ENCODE results near the gene SEPTIN7. TPM values are rescaled to one million over a fixed set of nuclear protein-coding genes. Genes with fewer than 3 reads are reported as not detected.

Gene SEPTIN7
- total RNA-seq, 2 donors from 2014 or later, result 191 to 220 TPM

DNA sequence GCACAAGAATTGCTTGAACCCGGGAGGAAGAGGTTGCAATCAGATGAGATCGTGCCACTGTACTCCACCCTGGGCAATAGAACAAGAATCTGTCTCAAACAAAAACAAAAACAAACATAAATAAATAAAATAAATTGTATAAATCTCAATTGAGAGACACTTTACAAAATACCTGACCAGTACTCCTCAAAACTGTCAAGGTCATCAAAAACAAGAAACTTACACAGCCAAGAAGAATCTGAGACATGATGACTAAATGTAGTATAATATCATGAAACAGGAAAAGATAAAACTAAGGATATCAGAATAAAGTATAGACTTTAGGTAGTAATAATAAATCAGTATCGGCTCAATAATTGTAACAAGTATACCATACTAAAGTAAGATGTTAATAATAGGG is 26.9 kb upstream of the SEPTIN7 start:
- peaks cover 2% of the 10 kb centered on the region for H3K4me1 Mint-ChIP-seq
- no peaks in the 10 kb centered on the region for H3K36me3 Mint-ChIP-seq (ENCODE audit: low read depth)

DNA sequence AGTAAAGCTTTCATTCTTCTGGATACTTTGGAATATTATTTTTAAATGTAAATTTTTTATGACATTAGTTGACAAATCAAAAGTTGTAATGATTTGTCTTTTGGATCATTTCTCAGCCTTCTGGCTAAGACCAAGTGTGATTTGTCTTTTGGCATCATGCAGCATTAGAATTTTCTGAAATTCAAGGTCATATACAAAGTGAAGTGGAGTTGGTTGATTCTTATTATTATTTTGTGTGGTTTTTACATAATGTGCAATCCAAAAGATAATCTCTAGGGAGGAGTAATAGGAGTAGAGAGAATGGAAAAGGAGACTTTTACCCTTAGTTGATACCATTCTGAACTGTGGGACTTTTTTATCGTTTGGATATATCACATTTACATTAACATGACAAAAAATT is 24.2 kb upstream of the SEPTIN7 start:
- Mint-ChIP-seq H3K36me3 (ENCODE audit: low read depth) (no peaks in the 10 kb centered on the region), H3K27me3 (no peaks in the 10 kb centered on the region), H3K27ac (no peak overlapping the region), H3K4me1 (peaks cover 2% of the 10 kb centered on the region), H3K4me3 (no peak overlapping the region)
- DNase-seq (no peak), ATAC-seq (no peak)
- no peaks in the 10 kb centered on the region for H3K9me3 ChIP-seq (ENCODE audit: control insufficient read depth, low read length, poor library complexity, severe bottlenecking)

More for the DNA sequence above, 26.9 kb upstream of the SEPTIN7 start:
- no peak for ATAC-seq
- Mint-ChIP-seq H3K27me3 (no peaks in the 10 kb centered on the region), H3K4me3 (no peak overlapping the region), H3K27ac (no peak overlapping the region)
- no peak for DNase-seq
- no peaks in the 10 kb centered on the region for H3K9me3 ChIP-seq (ENCODE audit: control insufficient read depth, low read length, poor library complexity, severe bottlenecking)

DNA sequence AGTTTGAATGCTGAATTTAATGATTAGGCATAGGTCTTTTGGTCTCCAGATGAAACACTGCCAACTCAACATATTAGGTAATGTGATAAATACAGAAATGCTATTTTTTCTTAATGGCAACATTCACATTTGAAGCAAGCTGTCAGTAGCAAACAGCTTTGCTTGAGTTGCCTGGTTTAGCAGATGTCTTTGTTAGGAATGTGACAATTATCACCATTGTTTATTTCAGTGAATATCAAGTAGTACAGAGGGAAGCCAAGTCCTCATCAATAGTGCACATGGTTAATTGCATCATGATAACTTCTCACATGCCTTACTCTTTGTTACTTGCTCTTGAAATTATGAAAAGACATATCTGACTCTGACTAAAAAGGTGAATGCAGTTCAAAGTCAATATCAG is 23.7 kb upstream of the SEPTIN7 start:
- no peak for ATAC-seq
- H3K9me3 ChIP-seq (ENCODE audit: control insufficient read depth, low read length, poor library complexity, severe bottlenecking), result no peaks in the 10 kb centered on the region
- Mint-ChIP-seq H3K27me3 (no peaks in the 10 kb centered on the region), H3K27ac (no peak overlapping the region), H3K36me3 (ENCODE audit: low read depth) (no peaks in the 10 kb centered on the region), H3K4me3 (no peak overlapping the region), H3K4me1 (peaks cover 2% of the 10 kb centered on the region)
- no peak for DNase-seq

DNA sequence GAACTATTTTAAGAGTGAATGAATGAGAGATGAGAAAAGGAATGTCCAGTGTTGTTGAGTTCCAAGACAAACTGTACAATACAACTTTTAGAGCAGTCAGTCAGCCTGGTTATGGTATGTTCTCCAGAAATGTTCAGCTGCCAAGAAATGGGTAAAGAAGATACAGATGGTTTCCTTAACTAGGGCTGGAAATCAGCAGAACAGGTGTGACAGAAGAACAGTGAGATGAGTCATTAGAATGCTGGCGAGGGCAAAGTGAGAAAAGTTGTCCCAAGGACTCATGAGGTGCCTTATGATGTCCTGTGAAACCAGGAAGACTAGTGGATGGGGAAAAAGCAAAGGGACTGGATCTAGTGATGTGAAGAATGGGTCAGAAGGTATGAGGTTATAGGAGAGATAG is 20.8 kb upstream of the SEPTIN7 start:
- Mint-ChIP-seq H3K27ac (no peak overlapping the region), H3K4me3 (no peak overlapping the region), H3K4me1 (no peaks in the 10 kb centered on the region), H3K27me3 (no peaks in the 10 kb centered on the region), H3K36me3 (ENCODE audit: low read depth) (no peaks in the 10 kb centered on the region)
- ATAC-seq (no peak), DNase-seq (no peak)
- no peaks in the 10 kb centered on the region for H3K9me3 ChIP-seq (ENCODE audit: control insufficient read depth, low read length, poor library complexity, severe bottlenecking)

DNA sequence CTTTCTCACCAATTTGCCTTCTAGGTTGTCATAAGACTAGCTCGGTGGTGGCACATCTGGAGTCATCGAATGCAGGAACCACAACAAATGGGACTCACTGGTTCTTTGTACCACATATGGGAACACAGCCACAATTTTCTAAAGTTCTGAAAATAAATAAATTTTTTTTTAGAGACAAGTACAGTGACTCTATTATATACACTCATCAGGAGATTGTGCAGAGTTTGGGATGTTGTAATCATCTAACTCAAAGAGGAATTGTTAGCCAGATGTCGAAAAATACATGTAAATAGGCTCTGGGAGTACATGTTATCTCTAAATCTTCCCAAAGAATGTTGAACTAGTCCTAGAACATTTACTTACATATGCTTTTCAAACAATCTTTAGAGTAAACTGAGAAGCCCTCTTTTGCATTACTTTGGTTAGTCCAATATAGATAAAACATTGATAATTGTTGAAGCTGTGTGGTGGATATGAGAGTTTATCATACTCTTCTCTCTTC is 19.6 kb upstream of the SEPTIN7 start:
- no peaks in the 10 kb centered on the region for H3K27me3 Mint-ChIP-seq
- no peak overlapping the region for H3K4me3 Mint-ChIP-seq
- no peak for ATAC-seq
- H3K27ac Mint-ChIP-seq, result no peak overlapping the region
- DNase-seq, result no peak
- H3K9me3 ChIP-seq (ENCODE audit: control insufficient read depth, low read length, poor library complexity, severe bottlenecking), result no peaks in the 10 kb centered on the region
- H3K36me3 Mint-ChIP-seq (ENCODE audit: low read depth), result no peaks in the 10 kb centered on the region
- H3K4me1 Mint-ChIP-seq, result no peaks in the 10 kb centered on the region

DNA sequence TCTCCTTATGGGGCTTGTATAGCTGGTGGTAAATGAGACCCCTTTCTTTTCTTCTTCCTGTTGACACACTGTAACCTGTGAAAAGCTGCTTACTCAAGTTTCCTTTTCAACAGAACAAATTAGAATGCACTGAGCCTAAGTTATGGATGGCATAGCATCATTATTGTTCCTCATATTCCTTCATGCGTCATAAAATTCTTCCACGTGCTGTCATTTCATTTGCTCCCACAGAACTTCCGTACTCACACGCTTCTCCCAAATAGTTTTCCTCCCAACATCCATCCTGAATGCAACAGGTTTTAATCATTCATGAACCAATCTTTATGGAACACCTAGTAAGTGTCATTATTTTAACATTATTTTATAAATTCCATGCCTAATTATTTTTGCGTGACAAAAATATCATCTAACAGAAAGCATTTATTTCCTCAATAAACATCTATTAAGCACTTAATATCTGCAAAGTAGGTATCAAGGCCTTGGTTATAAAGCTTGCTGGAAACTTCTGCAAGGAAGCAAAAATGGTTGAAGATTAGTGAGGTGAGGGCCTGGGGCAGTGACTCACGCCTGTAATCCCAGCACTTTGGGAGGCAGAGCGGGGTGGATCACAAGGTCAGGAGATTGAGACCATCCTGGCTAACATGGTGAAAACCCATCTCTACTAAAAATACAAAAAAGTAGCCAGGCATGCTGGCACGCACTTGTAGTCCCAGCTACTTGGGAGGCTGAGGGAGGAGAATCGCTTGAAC is 18.9 kb upstream of the SEPTIN7 start:
- DNase-seq (no peak), ATAC-seq (no peak)
- H3K36me3 Mint-ChIP-seq (ENCODE audit: low read depth), result no peaks in the 10 kb centered on the region
- no peaks in the 10 kb centered on the region for H3K4me1 Mint-ChIP-seq
- H3K4me3 Mint-ChIP-seq, result no peak overlapping the region
- no peaks in the 10 kb centered on the region for H3K27me3 Mint-ChIP-seq
- no peaks in the 10 kb centered on the region for H3K9me3 ChIP-seq (ENCODE audit: control insufficient read depth, low read length, poor library complexity, severe bottlenecking)
- H3K27ac Mint-ChIP-seq, result no peak overlapping the region

DNA sequence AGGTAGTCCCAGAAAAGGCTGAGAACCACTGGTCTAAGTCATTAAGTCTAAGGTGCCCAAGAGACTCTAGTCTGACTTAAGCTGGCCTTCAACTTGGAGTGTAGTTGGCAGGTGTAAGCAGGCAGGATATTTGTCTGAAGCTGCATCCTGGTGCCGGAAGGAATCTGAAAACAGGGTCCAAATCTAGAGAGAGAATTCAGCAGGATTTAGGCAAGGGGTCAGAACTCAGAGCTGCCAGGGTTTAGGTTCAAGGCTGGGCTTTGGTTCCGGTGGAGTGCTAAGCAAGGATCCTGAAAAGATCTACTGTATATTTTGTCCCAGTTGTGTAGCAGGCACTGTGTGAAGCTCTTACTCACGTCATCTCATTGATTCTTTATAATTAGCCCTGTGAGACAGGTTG is 16.5 kb upstream of the SEPTIN7 start:
- H3K9me3 ChIP-seq (ENCODE audit: control insufficient read depth, low read length, poor library complexity, severe bottlenecking), result no peaks in the 10 kb centered on the region
- Mint-ChIP-seq H3K27me3 (no peaks in the 10 kb centered on the region), H3K4me1 (no peaks in the 10 kb centered on the region), H3K36me3 (ENCODE audit: low read depth) (no peaks in the 10 kb centered on the region), H3K4me3 (no peak overlapping the region), H3K27ac (no peak overlapping the region)
- ATAC-seq, result no peak
- DNase-seq, result no peak

DNA sequence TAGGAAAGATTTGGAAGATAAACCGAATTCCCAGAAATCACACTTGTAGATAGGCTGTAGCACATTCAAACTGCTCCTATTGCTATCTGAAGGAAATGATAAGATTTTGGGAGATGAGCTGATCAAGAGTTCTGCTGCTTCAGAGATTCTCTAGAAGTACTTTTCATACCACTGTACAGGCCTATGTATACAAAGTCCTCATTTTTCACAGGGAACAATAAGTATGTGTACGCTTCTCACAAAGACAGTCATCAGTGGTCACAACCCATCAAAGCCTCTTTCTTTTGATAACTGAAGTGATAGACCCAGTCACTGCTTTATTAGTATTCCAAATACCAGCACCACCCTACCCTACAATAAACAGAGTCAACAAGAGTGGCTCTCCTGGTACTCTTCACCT is 15.6 kb upstream of the SEPTIN7 start:
- Mint-ChIP-seq H3K4me3 (no peak overlapping the region), H3K27ac (no peak overlapping the region), H3K4me1 (no peaks in the 10 kb centered on the region), H3K27me3 (no peaks in the 10 kb centered on the region), H3K36me3 (ENCODE audit: low read depth) (peaks cover 2% of the 10 kb centered on the region)
- no peaks in the 10 kb centered on the region for H3K9me3 ChIP-seq (ENCODE audit: control insufficient read depth, low read length, poor library complexity, severe bottlenecking)
- ATAC-seq, result no peak
- no peak for DNase-seq

DNA sequence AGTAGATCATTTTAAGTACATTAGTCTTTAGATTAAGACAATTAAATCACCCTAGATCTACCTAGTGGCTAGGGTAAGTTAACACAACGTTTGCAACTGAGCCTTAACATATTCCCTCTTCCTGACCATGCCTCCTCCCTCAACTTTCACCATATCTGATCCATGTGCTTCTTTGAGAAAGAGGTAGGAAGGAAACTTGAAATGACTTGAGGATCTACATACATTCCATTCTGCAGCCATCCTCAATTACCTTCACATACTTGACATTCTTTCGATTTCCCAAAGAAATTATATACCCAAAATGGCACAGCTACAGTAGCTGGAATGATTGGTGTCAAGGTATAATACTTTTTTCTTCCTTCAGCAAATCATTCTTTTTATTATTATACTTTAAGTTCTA is 12.9 kb upstream of the SEPTIN7 start:
- H3K4me1 Mint-ChIP-seq, result no peaks in the 10 kb centered on the region
- ATAC-seq, result no peak
- H3K4me3 Mint-ChIP-seq, result no peak overlapping the region
- DNase-seq, result no peak
- H3K9me3 ChIP-seq (ENCODE audit: control insufficient read depth, low read length, poor library complexity, severe bottlenecking), result no peaks in the 10 kb centered on the region
- H3K27ac Mint-ChIP-seq, result no peak overlapping the region
- H3K36me3 Mint-ChIP-seq (ENCODE audit: low read depth), result peaks cover 2% of the 10 kb centered on the region
- no peaks in the 10 kb centered on the region for H3K27me3 Mint-ChIP-seq

DNA sequence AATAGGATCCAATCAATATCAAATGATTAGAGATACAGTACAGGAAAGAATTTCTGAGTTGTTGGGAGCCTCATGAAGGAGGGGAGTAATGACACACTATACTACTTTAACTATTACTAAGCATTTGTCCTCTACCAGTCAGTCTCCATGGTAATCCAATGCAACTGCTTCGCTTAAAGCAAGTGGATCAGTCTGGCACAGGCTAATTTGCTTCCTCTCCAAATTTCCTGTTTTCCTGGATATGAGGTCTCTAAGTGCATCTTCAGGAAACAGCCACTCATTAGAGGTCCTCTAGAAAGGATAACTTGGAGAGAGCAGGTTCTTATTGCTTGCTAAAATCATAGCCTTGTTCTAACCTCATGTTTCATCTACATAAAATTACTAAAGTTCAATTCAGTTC is 8.4 kb upstream of the SEPTIN7 start:
- Mint-ChIP-seq H3K4me1 (no peaks in the 10 kb centered on the region), H3K27me3 (no peaks in the 10 kb centered on the region), H3K36me3 (ENCODE audit: low read depth) (peaks cover 6% of the 10 kb centered on the region), H3K4me3 (no peak overlapping the region), H3K27ac (no peak overlapping the region)
- ATAC-seq (no peak), DNase-seq (no peak)
- no peaks in the 10 kb centered on the region for H3K9me3 ChIP-seq (ENCODE audit: control insufficient read depth, low read length, poor library complexity, severe bottlenecking)

DNA sequence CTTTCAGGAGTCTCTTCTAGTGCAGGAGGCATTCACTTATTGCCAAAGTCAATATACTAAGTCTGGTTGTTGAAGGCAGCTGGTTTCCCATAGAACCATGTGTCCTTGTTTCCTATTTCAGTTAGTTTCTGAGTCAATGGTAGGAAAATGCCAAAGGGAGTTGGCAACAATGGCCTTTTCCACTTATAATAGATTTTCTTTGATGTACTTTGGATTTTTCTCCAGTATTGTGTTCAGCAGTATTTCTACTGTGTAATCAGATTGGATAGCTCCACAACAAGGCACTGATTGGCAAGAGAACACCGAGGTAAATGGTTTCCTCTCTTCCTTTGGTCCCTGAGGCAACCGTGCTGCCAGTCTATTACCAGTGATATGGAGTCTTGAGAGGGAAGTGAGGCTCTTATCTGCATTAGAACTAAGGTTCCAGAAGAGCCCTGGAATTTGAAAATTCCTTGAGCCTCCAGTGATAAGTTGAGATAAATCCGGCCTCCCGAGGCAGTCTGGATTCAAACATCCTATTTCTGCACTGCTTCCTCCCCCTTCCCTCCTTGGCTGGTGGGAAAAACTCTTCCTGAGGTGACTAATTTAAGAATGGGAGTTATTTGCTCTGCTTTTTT is 7.9 kb upstream of the SEPTIN7 start:
- H3K36me3 Mint-ChIP-seq (ENCODE audit: low read depth), result peaks cover 6% of the 10 kb centered on the region
- no peaks in the 10 kb centered on the region for H3K9me3 ChIP-seq (ENCODE audit: control insufficient read depth, low read length, poor library complexity, severe bottlenecking)
- no peak for ATAC-seq
- no peaks in the 10 kb centered on the region for H3K27me3 Mint-ChIP-seq
- no peak for DNase-seq
- no peak overlapping the region for H3K27ac Mint-ChIP-seq
- no peaks in the 10 kb centered on the region for H3K4me1 Mint-ChIP-seq
- no peak overlapping the region for H3K4me3 Mint-ChIP-seq

DNA sequence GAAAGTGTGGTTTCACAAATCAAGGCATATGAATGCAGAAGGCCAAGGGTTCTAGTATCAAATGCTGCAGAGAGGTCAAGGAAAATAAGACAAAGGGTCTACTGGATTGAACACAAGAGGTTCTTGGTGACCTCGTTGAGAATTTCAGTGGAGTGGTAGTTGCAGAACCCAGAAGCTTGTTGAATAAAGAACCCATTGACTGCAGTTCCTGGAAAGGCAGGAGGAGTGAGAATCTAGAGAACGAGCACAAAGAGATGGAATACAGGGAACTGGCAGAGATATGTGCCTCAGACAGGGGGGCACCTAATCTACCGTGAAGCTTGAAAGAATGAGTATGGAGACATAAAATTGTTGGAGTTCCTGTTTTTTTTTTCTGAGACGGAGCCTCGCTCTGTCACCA is 3.5 kb upstream of the SEPTIN7 start:
- Mint-ChIP-seq H3K27me3 (no peaks in the 10 kb centered on the region), H3K36me3 (ENCODE audit: low read depth) (peaks cover 4% of the 10 kb centered on the region), H3K4me1 (peaks cover 8% of the 10 kb centered on the region), H3K27ac (no peak overlapping the region), H3K4me3 (no peak overlapping the region)
- ATAC-seq (no peak), DNase-seq (no peak)
- no peaks in the 10 kb centered on the region for H3K9me3 ChIP-seq (ENCODE audit: control insufficient read depth, low read length, poor library complexity, severe bottlenecking)

DNA sequence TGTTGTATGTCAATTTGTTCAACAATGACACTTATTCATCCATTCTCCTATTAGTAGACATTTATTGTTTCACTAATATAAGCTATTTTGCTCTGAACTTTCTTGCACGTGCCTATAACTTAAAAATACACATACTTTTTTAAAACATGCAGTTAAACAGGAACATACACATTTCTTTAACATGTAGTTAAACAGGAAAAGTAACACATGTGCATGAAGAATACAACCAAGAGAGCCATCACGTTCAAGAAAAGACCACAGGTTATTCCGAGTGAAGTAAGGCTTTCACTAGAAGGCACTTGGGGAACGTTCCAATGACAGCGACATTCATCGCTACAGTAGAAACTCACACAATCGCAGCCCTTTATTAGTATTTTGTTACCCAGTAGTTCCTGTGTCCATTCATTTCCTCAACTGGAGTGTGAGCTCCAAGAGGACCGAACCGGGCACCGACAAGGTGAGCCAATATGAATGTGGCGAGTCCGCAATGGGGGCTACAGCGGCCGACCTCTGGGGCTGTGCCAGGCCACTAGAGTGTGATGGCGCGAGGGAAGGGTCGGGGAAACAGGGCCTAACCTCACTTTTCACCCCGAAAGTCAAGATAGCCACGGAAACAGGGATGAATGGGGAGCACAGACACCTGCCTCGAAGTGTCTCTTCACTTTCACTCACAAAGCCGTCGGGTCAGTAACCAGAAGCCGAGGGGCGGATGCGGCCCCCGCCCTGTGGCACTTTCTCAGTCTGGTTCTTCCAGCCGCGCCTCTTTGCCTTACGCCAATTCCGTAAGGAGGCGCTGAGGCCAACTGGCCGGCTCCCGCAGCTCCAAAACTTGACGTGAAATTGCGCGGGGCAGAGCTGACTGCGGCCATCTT is 775 bp upstream of the SEPTIN7 start:
- ATAC-seq (peak; percentile 52), DNase-seq (peak; percentile 63 to 72 (median 66))
- H3K9me3 ChIP-seq (ENCODE audit: control insufficient read depth, low read length, poor library complexity, severe bottlenecking), result no peaks in the 10 kb centered on the region
- peaks cover 31% of the 10 kb centered on the region for H3K4me1 Mint-ChIP-seq
- peak overlapping the region; percentile 97 for H3K4me3 Mint-ChIP-seq
- H3K27me3 Mint-ChIP-seq, result no peaks in the 10 kb centered on the region
- H3K36me3 Mint-ChIP-seq (ENCODE audit: low read depth), result peaks cover 7% of the 10 kb centered on the region
- peak overlapping the region; percentile 96 for H3K27ac Mint-ChIP-seq

All from T-helper 17 cell (primary cell).